OCI-LY1 (cell line): Measurements from ENCODE around the gene PDE4D.

Experiments
- CTCF ChIP-seq: fragments of 200-600 bp; sonication (generic), shearing (Covaris generic); IDR thresholded peaks from 2 replicates; pipeline ENCODE4 v1.5.1; 2017; ENCODE audit warnings: mild to moderate bottlenecking, antibody characterized with exemption, low read length, moderate library complexity, mixed read lengths
- EZH2 ChIP-seq: fragments of 200-600 bp; sonication (generic), shearing (Covaris generic); IDR thresholded peaks from 2 replicates; pipeline ENCODE4 v1.8.0; 2017; ENCODE audit warnings: borderline replicate concordance, mixed run types, mild to moderate bottlenecking, antibody characterized with exemption, low read length, moderate library complexity, mixed read lengths

GRCh38 chr5:58934629-58935097 lies 958.9 kb downstream of the PDE4D start:
- no peak for TF ChIP-seq CTCF
- no peak for TF ChIP-seq EZH2
